A673 (cell line): ENCODE data around the gene PARD6A.

Experiments used
- CTCF ChIP-seq: fragments of 300-800, 200-600 bp; sonication (generic); conservative IDR thresholded peaks from 2 replicates; pipeline ENCODE4 v1.5.1; 2017; ENCODE audit warnings: low read depth, mild to moderate bottlenecking, antibody characterized with exemption, low read length, moderate library complexity, mixed read lengths
- EZH2 ChIP-seq: fragments of 200-600 bp; sonication (generic); IDR thresholded peaks from 2 replicates; pipeline ENCODE4 v1.6.1; 2017; ENCODE audit warnings: borderline replicate concordance, low read depth, mild to moderate bottlenecking, mixed read lengths, antibody characterized with exemption, low read length; ENCODE audit not compliant: poor library complexity, severe bottlenecking

GRCh38 chr16:67628216-67628615 lies 32.5 kb upstream of the PARD6A start:
- TF ChIP-seq CTCF (no peak), EZH2 (no peak)
